NCI-H146 treated with DMSO at 0.1 percent for 48 hours (cell line): Measurements from ENCODE around the gene CREBBP.
"Not testable (repeated sequence)": the region's sequence is repeated elsewhere in the genome, so short reads cannot be mapped to it uniquely, and the experiment has no call there.

ENCODE experiments used
- DNase-seq: peaks from one replicate; lab custom pipeline; 2025; ENCODE audit not compliant: unreplicated experiment; lab: John Stamatoyannopoulos, UW

Gene CREBBP

DNA sequence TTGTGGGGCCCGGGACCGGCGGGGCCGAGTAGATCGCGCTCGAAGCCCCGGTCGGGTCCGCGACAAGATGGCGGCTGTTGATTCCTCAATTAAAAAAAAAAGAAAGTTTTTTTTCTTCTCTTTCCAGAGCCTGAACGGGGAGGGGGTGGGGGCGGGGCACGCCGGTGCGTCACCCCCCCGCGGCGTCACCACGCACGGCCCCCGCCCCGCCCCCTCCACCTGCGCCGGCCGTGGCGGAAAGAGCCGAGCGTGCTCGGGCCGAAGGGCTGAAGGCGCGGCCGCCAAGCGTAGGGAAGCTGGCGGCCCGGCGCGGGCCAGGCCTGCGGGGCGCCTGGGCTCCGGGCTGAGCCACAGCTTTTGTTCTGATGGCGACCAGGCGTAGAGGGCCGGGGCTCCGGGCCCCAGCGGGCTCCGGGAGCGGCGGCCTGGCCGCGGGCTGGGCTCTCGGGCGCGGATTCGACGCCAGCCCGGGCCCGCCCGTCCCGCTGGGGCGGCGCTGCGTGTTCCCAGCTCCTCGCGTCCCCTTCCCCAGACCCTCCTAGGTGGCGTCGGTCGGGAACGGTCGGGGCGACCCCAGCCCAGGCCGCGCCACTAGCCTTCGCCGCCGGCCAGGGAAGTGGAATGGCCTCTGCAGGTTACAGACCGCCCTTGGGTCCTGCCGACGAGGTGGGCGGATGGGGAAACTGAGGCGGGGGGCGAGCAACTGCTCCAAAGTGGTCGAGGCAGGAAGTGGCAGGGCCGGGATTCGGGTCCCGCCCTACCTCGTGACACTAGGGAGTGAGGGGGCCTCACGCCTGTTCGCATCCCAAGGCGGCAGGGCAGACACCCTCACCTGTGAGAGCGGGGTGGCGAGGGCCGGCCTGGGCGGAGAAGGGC is at the start of gene CREBBP:
CREBBP (minus strand) TSS at position 91 of the 876 bp plus-strand sequence. CDS start 797 bp downstream, outside the sequence.
- DNase-seq = peak; percentile 82

DNA sequence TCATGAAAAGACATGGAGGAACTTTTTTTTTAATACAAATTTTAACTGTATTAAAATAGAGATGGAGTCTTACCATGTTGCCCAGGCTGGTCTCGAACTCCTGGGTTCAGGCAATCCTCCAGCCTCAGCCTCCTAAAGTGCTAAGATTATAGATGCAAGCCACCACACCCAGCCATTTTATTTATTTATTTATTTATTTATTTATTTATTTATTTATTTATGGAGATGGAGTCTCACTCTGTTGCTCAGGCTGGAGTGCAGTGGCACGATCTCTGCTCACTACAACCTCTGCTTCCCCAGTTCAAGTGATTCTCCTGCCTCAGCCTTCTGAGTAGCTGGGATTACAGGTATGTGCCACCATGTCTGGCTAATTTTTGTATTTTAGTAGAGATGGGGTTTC is 46.6 kb upstream of the CREBBP start:
- not testable (repeated sequence) for DNase-seq

DNA sequence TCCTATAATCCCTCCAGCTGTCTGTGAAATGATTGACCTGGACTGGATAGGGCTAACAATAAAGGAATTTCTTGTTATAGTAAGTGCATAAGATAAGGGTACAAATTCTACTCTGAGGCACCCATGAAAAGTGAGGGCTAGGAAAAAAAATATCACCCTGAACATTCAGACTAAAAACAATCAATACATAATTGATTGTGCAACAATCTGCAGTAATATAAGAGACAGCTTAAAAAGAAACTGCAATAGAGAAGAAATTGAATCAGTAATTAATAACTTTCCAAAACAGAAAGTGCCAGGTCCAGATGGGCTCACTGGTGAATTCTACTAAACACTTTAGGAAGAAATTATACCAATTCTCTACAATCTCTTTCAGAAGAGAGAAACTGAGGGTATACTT is 44.2 kb upstream of the CREBBP start:
- DNase-seq = no peak

DNA sequence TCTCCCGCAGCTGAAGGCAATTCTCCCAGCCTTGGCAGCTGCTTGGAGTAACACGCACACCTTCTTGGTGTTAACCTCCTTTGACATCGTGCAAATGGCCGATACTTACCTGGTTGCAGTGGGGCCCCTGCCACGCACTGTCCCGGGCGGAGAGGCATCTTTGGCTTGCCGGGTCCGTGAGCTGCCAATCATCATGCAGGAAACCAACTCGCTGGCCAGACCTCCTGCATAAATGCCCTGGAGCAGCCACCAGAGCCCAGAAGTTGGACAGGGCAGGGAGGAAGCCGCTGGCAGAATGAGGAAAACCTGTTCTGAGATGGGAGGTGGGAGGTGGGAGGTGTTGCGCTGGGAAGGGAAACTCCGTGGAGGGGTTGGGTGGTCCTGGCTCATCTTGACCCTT is 41.7 kb upstream of the CREBBP start:
- DNase-seq = no peak

DNA sequence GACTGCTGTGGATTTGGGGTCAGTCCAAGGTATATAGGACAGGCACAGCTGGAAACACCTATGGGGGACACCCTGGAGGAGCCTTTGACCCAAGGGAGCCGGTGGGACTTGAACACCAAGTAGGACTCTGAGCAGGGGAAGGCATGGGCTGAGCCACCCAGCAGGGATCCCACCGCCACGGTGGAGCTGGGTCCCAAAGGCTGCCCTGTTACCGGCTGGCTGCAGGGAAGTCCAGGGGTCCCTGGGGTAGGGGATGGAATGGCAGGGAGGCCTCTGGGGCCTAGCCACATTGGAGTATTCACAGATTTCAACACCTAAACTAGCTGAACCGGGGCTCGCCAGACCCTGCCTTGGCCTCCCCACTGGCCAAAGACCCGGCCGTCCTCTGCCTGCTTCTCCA is 39.7 kb upstream of the CREBBP start:
- DNase-seq = no peak

DNA sequence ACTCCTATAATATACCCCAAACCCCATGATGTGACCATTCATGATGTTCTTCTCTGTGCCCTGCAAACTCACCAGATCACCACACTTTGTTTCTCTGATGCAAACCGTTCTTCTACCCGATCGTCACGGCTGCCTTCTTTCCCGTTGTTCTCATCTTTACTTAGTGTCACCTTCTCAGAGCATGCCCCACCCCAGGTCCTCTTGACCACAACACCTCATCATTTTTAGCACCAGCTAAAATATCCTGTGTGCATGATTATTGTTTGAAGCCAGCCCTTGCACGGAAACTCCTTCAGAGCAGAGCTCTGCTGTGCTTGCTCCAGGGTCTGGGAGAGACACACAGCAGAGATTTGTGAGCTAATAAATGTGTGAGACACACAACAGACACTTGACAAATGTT is 38.9 kb upstream of the CREBBP start:
- DNase-seq = no peak

DNA sequence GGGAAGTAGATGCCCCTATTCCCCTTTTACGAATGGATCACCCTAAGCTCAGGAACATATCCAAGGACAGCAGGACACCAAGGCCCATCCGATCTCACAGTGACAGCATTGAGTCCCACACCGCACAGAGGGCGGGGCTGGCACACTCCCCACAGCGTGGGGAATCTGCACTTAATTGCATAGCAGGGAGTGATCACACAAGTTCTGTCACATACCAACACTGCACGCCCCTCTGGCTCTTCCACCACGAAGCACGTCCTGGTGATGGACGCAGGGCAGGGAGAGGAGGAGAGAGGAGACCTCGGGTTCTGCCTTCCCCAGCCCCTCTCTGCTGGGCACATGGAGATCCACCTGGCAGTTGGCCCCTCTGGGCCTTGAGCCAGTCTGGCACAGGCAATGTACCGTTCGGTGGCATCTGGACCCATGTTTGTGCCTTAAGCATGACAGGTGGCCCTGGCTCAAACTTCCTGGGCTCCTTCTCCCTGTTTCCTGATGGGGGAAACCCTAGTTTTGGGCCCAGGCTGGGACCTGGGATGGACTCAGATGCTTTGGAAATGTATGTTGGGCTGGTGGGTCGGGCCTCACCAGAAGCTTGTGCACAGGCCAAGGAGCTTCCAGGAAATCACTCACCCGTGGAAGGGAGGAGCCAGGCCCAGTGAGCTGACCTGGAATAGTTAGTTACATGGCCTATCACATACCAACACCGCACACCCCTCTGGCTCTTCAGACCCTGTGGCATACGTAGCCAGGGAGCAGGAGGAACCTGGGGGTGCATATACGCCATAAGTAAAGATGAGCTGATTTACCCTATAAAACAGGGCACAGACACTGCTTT is 35.1 kb upstream of the CREBBP start:
- no peak for DNase-seq

DNA sequence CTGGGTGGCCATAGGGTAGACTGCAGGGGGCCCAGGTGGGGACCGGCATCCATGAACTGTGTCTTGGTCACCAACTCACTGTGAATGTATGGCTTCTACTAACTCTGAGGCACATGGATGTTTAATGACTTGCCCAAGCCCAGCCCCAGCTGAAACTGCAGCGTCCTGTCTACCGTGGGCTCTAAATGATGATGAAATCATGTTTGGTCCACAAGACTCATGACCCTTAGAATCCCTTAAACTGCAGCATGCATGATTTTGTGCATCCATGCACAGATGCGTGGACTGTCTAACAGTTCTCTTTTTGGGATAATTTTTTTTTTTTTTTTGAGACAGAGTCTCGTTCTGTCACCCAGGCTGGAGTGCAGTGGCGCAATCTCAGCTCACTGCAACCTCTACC is 32.4 kb upstream of the CREBBP start:
- DNase-seq = no peak

DNA sequence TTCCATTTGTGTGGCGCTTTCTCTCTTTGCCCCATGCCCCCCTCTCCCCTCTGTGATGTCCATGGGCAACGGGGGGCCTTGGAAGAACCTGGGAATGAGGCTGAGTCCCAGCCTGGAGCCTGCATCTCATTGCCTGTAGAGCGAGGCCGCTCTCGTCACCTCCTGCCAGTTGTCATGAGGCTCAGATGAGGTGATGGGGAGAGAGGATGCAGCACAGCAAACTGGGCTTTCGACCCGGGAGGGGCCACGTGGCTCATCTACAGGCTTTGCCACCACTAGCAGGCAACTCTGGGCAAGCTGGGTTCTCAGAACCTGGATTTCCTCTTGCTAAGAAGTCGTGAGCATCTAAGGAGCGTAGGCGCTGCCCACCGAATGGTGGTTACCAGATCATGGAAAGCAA is 31.9 kb upstream of the CREBBP start:
- DNase-seq = no peak

DNA sequence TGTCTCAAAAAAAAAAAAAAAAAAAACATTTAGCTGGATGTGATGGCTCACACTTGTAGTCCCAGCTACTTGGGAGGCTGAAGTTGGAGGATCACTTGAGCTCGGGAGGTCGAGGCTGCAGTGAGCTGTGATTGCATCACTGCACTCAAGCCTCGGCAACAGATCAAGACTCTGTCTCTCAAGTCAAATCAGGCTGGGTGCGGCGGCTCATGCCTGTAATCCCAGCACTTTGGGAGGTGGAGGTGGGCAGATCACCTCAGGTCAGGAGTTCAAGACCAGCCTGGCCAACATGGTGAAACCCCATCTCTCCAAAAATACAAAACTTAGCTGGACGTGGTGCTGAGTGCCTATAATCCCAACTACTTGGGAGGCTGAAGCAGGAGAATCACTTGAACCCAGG is 31.2 kb upstream of the CREBBP start:
- DNase-seq = not testable (repeated sequence)

DNA sequence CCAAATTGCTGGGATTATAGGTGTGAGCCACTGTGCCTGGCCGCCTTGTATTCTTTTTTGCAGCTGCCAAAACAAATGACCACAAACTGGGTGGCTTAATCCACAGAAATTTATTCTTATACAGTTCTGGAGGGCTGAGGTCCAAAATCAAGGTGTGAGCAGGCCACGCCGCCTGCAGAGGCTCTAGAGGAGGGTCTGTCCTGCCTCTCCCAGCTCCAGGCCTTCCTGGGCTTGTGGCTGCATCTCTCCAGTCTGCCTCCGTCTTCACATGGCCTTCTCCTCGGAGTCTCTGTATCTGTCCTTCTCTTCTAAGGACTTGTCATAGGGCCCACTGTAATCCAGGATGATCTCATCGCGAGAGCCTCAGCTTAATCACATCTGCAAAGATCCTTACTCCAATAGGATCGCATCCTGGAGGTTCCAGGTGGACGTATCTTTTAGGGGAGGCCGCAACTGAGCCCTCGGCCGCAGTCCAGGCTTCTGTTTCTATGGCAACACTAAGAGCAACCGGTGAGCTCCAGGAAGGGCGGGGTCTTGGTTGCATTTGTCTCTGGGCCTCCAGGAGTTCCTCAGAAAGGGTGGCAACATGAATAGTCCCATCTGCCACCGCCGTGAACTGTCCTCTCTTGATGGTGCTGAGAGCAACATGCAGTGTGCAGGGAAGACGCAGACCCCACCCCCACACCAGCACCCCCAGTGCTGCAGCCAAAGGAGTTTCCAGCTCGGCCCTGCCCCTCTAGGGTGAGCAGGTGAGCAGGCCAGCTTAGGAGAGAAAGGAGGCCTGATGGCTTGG is 29.5 kb upstream of the CREBBP start:
- peak; percentile 58 for DNase-seq

DNA sequence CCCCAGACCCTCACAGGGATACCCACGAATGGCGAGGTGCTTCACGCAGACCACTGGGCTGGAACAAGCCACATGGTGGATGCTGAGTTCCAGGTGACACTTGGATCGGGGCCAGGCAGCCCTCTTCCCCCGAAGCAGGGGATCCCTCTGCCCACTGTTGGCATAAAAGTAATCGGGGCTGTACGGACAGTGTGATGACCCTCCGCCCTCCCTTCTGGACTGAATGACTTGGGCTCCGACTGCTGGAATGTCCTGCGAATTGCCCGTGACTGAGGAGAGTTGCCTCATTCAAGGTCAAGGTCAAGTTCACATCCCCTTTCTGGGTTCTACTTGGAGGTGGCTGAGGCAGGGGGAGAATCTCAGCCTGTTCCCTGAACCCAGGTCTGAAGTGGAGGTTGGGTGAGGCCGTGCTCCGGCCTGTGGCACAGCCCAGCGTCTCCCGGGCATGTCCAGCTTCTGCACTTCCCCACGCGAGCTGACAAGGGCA is 28.5 kb upstream of the CREBBP start:
- DNase-seq = no peak

DNA sequence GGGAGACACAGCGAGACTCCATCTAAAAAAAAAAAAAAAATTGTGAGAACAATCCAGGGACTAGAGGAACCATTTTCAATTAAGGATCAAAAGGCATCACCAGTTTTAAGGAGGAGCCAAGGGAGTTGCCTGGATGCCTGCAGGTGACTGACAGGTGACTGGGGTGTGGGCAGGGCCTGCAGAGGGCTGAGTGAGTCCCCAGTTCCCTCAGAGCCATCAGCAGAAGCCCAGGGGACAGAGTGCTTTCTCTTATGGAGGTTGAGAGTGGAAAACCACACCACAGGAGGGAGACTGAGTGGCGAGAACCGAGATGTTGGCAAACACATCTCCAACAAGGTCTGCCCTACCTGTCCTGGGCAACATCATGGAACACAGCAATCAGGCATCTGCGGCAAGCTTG is 27.1 kb upstream of the CREBBP start:
- no peak for DNase-seq

DNA sequence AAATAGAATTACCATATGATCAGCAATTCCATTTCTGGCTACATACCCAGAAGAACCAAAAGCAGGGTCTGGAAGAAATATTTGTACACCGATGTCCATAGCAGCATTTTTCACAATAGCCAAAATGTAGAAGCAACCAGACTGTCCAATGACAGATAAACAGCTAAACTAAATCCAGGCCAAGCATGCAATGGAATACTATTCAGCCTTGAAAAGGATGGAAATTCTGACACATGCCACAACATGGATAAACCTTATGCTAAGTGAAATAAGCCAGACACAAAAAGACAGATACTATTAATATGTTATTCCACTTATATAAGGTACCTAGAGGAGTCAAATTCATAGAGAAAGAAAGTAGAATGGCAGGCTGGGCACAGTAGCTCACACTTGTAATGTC is 25.9 kb upstream of the CREBBP start:
- DNase-seq = no peak

DNA sequence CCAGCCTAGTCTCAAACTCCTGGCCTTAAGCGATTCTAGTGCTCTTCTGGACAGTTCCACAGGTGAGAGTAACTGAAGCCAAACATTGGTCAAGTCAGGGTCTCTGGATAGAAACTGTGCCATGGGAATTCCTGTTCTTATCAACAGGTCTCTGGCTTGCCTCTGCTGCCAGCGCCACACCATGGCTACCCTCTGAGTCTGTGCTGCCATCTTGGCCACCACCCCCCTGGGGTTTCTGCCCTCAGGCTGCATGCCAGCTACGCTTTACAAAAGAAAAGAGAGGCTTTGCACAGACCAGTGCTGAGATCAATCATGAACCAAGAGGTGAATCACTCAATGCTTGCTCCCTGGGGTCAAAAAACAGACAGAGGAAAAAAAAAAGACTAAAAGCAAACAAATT is 24.4 kb upstream of the CREBBP start:
- peak; percentile 75 for DNase-seq

DNA sequence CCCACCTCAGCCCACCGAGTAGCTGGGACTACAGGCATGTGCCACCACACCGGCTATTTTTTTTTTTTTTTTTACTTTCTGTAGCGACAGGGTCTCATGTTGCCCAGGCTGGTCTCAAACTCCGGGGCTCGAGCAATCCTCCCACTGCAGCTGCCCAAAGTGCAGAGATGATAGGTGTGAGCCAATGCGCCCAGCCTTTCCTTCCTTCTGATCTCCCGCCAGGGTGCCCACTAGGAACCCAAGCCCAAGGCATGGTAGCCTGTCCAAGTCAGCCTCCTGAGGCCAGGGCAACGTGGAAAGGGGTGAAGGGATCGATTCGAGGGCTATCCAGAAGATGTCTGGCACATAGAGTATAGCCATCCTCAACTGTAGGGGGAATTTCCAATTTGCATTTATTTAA is 9.6 kb upstream of the CREBBP start:
- no peak for DNase-seq

DNA sequence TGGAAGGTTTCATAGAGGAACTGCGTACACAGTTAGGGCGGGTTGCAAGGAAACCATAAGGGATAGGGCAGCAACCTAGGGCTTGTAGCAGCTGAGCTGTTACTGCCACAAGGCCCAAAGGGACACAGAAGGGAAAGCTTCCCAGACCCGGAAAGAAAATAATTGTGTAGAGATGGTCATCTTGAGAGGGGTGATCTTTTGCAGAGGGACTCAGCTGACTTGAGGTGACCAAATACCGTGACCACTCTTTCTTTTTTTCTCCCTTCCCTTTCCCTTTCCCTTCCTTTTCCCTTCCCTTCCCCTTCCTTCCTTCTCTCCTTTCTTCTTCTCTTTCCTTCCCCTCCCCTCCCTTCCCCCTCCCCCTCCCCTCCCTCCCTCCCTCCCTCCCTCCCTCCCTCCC is 8.5 kb upstream of the CREBBP start:
- DNase-seq = no peak

DNA sequence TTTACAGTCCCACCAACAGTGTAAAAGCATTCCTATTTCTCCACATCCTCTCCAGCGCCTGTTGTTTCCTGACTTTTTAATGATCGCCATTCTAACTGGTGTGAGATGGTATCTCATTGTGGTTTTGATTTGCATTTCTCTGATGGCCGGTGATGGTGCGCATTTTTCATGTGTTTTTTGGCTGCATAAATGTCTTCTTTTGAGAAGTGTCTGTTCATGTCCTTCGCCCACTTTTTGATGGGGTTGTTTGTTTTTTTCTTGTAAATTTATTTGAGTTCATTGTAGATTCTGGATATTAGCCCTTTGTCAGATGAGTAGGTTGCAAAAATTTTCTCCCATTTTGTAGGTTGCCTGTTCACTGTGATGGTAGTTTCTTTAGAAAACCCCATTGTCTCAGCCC is 5.5 kb upstream of the CREBBP start:
- DNase-seq = not testable (repeated sequence)

DNA sequence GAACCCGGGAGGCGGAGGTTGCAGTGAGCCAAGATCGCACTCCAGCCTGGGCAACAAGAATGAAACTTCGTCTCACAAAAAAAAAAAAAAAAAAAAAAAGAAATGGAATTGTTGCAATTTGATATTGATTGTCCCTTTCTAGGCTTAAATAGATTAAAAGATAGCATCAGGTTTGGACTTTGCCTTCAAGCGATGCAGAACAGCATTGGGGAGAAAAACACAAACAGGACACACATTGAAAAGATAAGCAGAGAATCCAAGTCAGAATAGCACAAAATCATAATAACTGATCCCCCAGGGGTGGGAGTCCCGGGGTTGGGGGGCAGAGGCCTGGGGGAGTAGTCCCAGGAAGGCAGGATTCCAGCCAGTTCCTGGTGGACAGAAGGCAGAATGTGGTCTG is 3.9 kb upstream of the CREBBP start:
- DNase-seq = no peak

DNA sequence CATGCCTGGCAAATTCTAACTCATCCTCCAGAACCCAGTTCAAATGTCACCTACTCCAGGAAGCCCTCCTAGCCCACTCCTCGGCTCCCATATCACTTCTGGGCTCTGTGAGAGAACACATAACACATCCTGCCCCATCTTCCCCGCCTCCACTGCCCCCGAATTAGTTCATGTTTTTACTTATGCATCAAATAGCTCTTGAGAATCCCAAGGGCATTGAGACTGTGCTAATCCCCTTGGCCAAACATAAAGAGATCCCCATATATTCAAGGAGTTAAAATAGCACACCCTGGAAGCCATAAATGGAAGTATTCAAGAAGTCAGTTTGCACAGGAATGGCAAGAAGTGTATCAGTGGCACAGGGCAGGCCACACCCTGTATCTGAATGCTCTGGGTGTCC is 2.0 kb upstream of the CREBBP start:
- DNase-seq = no peak

DNA sequence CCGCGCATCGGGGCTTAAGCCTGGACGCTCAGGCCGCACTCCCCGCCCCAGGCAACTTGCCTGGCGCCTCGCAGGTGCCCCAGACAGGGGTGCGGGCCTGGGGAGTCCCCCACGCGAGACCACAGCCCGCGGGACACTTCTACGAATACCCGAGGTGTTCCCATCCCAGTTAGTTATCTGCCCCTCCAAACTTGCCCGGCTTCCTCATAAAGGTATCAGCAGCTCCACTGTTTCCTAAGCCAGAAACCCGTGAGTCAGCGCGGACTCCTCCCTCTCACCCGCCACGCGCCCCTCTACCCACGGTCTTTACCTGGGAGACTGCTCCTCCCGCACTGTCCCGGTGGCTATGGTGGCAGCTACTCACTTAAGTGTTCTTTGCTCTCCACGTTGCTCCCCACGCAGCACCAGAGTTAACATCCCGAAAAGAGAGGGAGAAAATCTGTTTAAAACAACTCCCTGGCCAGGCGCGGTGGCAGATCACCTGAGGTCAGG is 1.0 kb upstream of the CREBBP start:
- no peak for DNase-seq
